ENCODE data around the gene SERPINB6.

Gene SERPINB6

GRCh38 chr6:2919401-2919800, 52.0 kb downstream of the SERPINB6 start:
- H3K4me1 ChIP-seq (ENCODE audit: control insufficient read depth, insufficient read depth, low read length): peaks cover 43% of the 10 kb centered on the region

GRCh38 chr6:2918936-2919335, 52.4 kb downstream of the SERPINB6 start:
- peaks cover 4% of the 10 kb centered on the region; the same call in 1 of the 2 replicates for H3K9me3 ChIP-seq (ENCODE audit: control insufficient read depth, insufficient read depth, low read depth, low read length)
- H3K27me3 ChIP-seq (ENCODE audit: control insufficient read depth, insufficient read depth, low read length): no peaks in the 10 kb centered on the region
- H3K9ac ChIP-seq (ENCODE audit: low read length): no peak overlapping the region
- no peaks in the 10 kb centered on the region for H3K36me3 ChIP-seq (ENCODE audit: control insufficient read depth, insufficient read depth, low read length)
- peaks cover 46% of the 10 kb centered on the region for H3K4me1 ChIP-seq (ENCODE audit: control insufficient read depth, insufficient read depth, low read length)
- H3K27ac ChIP-seq (ENCODE audit: low read depth, low read length): no peak overlapping the region
- H3K4me3 ChIP-seq (ENCODE audit: low read depth, low read length): no peak overlapping the region

More at GRCh38 chr6:2919401-2919800, 52.0 kb downstream of the SERPINB6 start:
- Histone ChIP-seq H3K9ac (ENCODE audit: low read length) (no peak overlapping the region), H3K9me3 (ENCODE audit: control insufficient read depth, insufficient read depth, low read depth, low read length) (peaks cover 4% of the 10 kb centered on the region; the same call in 1 of the 2 replicates), H3K27me3 (ENCODE audit: control insufficient read depth, insufficient read depth, low read length) (no peaks in the 10 kb centered on the region), H3K27ac (ENCODE audit: low read depth, low read length) (no peak overlapping the region), H3K36me3 (ENCODE audit: control insufficient read depth, insufficient read depth, low read length) (no peaks in the 10 kb centered on the region), H3K4me3 (ENCODE audit: low read depth, low read length) (no peak overlapping the region)

GRCh38 chr6:2917801-2918445, 53.4 kb downstream of the SERPINB6 start:
- peaks cover 4% of the 10 kb centered on the region; the same call in 1 of the 2 replicates for H3K9me3 ChIP-seq (ENCODE audit: control insufficient read depth, insufficient read depth, low read depth, low read length)
- no peak overlapping the region for H3K4me3 ChIP-seq (ENCODE audit: low read depth, low read length)
- no peaks in the 10 kb centered on the region for H3K36me3 ChIP-seq (ENCODE audit: control insufficient read depth, insufficient read depth, low read length)
- H3K27ac ChIP-seq (ENCODE audit: low read depth, low read length): no peak overlapping the region
- H3K27me3 ChIP-seq (ENCODE audit: control insufficient read depth, insufficient read depth, low read length): no peaks in the 10 kb centered on the region
- H3K4me1 ChIP-seq (ENCODE audit: control insufficient read depth, insufficient read depth, low read length): peaks cover 53% of the 10 kb centered on the region
- H3K9ac ChIP-seq (ENCODE audit: low read length): no peak overlapping the region

- Histone ChIP-seq H3K4me1 (ENCODE audit: control insufficient read depth, insufficient read depth, low read length) (peaks cover 54% of the 10 kb centered on the region), H3K9ac (ENCODE audit: low read length) (peak overlapping the region; percentile 64), H3K9me3 (ENCODE audit: control insufficient read depth, insufficient read depth, low read depth, low read length) (peaks cover 4% of the 10 kb centered on the region; the same call in 1 of the 2 replicates), H3K27ac (ENCODE audit: low read depth, low read length) (peak overlapping the region; percentile 58; the same call in 1 of the 2 replicates), H3K27me3 (ENCODE audit: control insufficient read depth, insufficient read depth, low read length) (no peaks in the 10 kb centered on the region), H3K36me3 (ENCODE audit: control insufficient read depth, insufficient read depth, low read length) (no peaks in the 10 kb centered on the region), H3K4me3 (ENCODE audit: low read depth, low read length) (peak overlapping the region; percentile 9)
Observed at GRCh38 chr6:2917065-2917464, 54.3 kb downstream of the SERPINB6 start.

GRCh38 chr6:2916158-2916925, 55.0 kb downstream of the SERPINB6 start:
- H3K27me3 ChIP-seq (ENCODE audit: control insufficient read depth, insufficient read depth, low read length): no peaks in the 10 kb centered on the region
- H3K4me1 ChIP-seq (ENCODE audit: control insufficient read depth, insufficient read depth, low read length): peaks cover 48% of the 10 kb centered on the region
- peak overlapping the region; percentile 64 for H3K9ac ChIP-seq (ENCODE audit: low read length)
- H3K4me3 ChIP-seq (ENCODE audit: low read depth, low read length): peak overlapping the region; percentile 9
- H3K27ac ChIP-seq (ENCODE audit: low read depth, low read length): peak overlapping the region; percentile 58; the same call in 1 of the 2 replicates
- H3K9me3 ChIP-seq (ENCODE audit: control insufficient read depth, insufficient read depth, low read depth, low read length): 0 out of 2 replicates have a peak, but pooled peaks cover 4% of the 10 kb centered on the region
- H3K36me3 ChIP-seq (ENCODE audit: control insufficient read depth, insufficient read depth, low read length): no peaks in the 10 kb centered on the region

- no peaks in the 10 kb centered on the region for H3K27me3 ChIP-seq (ENCODE audit: control insufficient read depth, insufficient read depth, low read length)
- no peaks in the 10 kb centered on the region for H3K36me3 ChIP-seq (ENCODE audit: control insufficient read depth, insufficient read depth, low read length)
- 0 out of 2 replicates have a peak, but pooled peaks cover 4% of the 10 kb centered on the region for H3K9me3 ChIP-seq (ENCODE audit: control insufficient read depth, insufficient read depth, low read depth, low read length)
- H3K9ac ChIP-seq (ENCODE audit: low read length): no peak overlapping the region
- no peak overlapping the region for H3K27ac ChIP-seq (ENCODE audit: low read depth, low read length)
- no peak overlapping the region for H3K4me3 ChIP-seq (ENCODE audit: low read depth, low read length)
- peaks cover 42% of the 10 kb centered on the region for H3K4me1 ChIP-seq (ENCODE audit: control insufficient read depth, insufficient read depth, low read length)
Observed at GRCh38 chr6:2915150-2915549, 56.2 kb downstream of the SERPINB6 start.

- Histone ChIP-seq H3K27me3 (ENCODE audit: control insufficient read depth, insufficient read depth, low read length) (no peaks in the 10 kb centered on the region), H3K27ac (ENCODE audit: low read depth, low read length) (no peak overlapping the region), H3K36me3 (ENCODE audit: control insufficient read depth, insufficient read depth, low read length) (no peaks in the 10 kb centered on the region), H3K4me1 (ENCODE audit: control insufficient read depth, insufficient read depth, low read length) (peaks cover 49% of the 10 kb centered on the region), H3K9ac (ENCODE audit: low read length) (peak overlapping the region; percentile 45), H3K4me3 (ENCODE audit: low read depth, low read length) (no peak overlapping the region), H3K9me3 (ENCODE audit: control insufficient read depth, insufficient read depth, low read depth, low read length) (0 out of 2 replicates have a peak, but pooled peaks cover 2% of the 10 kb centered on the region)
Observed at GRCh38 chr6:2914318-2914660, 57.1 kb downstream of the SERPINB6 start.

- H3K4me3 ChIP-seq (ENCODE audit: low read depth, low read length): no peak overlapping the region
- H3K36me3 ChIP-seq (ENCODE audit: control insufficient read depth, insufficient read depth, low read length): no peaks in the 10 kb centered on the region
- H3K9ac ChIP-seq (ENCODE audit: low read length): peak overlapping the region; percentile 45
- no peaks in the 10 kb centered on the region for H3K27me3 ChIP-seq (ENCODE audit: control insufficient read depth, insufficient read depth, low read length)
- no peaks in the 10 kb centered on the region for H3K9me3 ChIP-seq (ENCODE audit: control insufficient read depth, insufficient read depth, low read depth, low read length)
- peaks cover 55% of the 10 kb centered on the region for H3K4me1 ChIP-seq (ENCODE audit: control insufficient read depth, insufficient read depth, low read length)
- peak overlapping the region; percentile 32; the same call in 1 of the 2 replicates for H3K27ac ChIP-seq (ENCODE audit: low read depth, low read length)
Observed at GRCh38 chr6:2913621-2914317, 57.6 kb downstream of the SERPINB6 start.

GRCh38 chr6:2911171-2911570, 60.2 kb downstream of the SERPINB6 start:
- H3K9me3 ChIP-seq (ENCODE audit: control insufficient read depth, insufficient read depth, low read depth, low read length): no peaks in the 10 kb centered on the region
- peaks cover 47% of the 10 kb centered on the region for H3K4me1 ChIP-seq (ENCODE audit: control insufficient read depth, insufficient read depth, low read length)
- H3K4me3 ChIP-seq (ENCODE audit: low read depth, low read length): no peak overlapping the region
- no peaks in the 10 kb centered on the region for H3K27me3 ChIP-seq (ENCODE audit: control insufficient read depth, insufficient read depth, low read length)
- H3K36me3 ChIP-seq (ENCODE audit: control insufficient read depth, insufficient read depth, low read length): no peaks in the 10 kb centered on the region
- H3K27ac ChIP-seq (ENCODE audit: low read depth, low read length): no peak overlapping the region
- no peak overlapping the region for H3K9ac ChIP-seq (ENCODE audit: low read length)

- Histone ChIP-seq H3K27ac (ENCODE audit: low read depth, low read length) (peak overlapping the region; percentile 57; the same call in 1 of the 2 replicates), H3K4me3 (ENCODE audit: low read depth, low read length) (no peak overlapping the region), H3K4me1 (ENCODE audit: control insufficient read depth, insufficient read depth, low read length) (peaks cover 44% of the 10 kb centered on the region), H3K27me3 (ENCODE audit: control insufficient read depth, insufficient read depth, low read length) (no peaks in the 10 kb centered on the region), H3K36me3 (ENCODE audit: control insufficient read depth, insufficient read depth, low read length) (no peaks in the 10 kb centered on the region), H3K9ac (ENCODE audit: low read length) (peak overlapping the region; percentile 71), H3K9me3 (ENCODE audit: control insufficient read depth, insufficient read depth, low read depth, low read length) (no peaks in the 10 kb centered on the region)
Observed at GRCh38 chr6:2909718-2910117, 61.6 kb downstream of the SERPINB6 start.
